ENCODE results near the gene POLDIP2. TPM values are rescaled to one million over a fixed set of nuclear protein-coding genes. Genes with fewer than 3 reads are reported as not detected.
A peak's percentile ranks its signal among the peaks of the same experiment; 100 is the strongest.

POLDIP2 gene
- total and polyA plus RNA-seq, 9 of the 15 experiments (the other 6 are each of a cell fraction or from before 2014, with no cell fraction given): 22.0 to 137 (median 104) TPM

DNA sequence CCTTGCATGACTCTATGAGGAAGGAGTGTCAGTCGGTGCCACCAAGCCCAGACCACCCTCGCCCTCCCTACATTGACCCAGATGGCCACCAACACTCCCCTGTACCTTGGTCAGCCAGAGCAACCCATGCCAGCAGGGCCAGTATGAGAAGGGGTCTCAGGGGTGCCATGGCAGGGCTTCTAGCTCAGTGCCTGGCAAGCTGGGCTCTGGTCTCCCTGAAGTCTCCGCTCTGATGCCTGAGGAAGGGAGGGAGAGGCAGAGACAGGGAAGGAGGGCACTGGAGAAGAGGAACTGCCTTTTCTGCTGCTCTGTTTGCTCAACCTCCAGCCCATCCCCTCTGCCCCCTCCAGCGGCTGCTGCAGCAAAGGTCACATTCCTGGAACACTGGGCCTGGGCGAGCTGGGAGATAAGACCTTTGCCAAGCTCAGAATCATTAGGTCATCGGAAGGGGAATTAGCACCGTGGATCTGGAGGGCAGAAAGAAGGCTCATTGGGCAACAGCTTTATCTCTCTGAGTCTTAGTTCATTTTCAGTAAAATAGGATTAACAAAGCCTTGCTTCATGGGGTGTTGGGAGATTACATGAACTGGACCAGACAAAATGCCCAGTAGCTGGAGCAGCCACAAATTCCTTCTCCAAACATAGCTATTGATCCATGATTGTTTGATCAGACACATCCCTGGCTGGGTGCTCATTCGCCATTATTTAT, 12.9 kb upstream of the POLDIP2 start, which contains the start of gene VTN (continued):
- TF ChIP-seq, protein P1, sequence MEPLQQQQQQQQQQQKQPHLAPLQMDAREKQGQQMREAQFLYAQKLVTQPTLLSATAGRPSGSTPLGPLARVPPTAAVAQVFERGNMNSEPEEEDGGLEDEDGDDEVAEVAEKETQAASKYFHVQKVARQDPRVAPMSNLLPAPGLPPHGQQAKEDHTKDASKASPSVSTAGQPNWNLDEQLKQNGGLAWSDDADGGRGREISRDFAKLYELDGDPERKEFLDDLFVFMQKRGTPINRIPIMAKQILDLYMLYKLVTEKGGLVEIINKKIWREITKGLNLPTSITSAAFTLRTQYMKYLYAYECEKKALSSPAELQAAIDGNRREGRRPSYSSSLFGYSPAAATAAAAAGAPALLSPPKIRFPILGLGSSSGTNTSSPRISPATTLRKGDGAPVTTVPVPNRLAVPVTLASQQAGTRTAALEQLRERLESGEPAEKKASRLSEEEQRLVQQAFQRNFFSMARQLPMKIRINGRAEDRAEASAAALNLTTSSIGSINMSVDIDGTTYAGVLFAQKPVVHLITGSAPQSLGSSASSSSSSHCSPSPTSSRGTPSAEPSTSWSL (CRISPR knock-in tag; IDR thresholded peaks at IDR 0.05; ENCODE audit: borderline replicate concordance): no peak
- TF ChIP-seq KDM1A (IDR thresholded peaks at IDR 0.05): 0 out of 4 replicates have a peak, but pooled peaks of 1 of the 2 experiments have one; percentile 29
- TF ChIP-seq NR4A1 (CRISPR knock-in tag; IDR thresholded peaks at IDR 0.05): no peak
- no peak for TF ChIP-seq NR4A1 (tag; IDR thresholded peaks at IDR 0.05)
- TF ChIP-seq XRCC3 (IDR thresholded peaks at IDR 0.05): no peak
- no peak for TF ChIP-seq BRD9 (IDR thresholded peaks at IDR 0.05; ENCODE audit: low read depth, partially characterized antibody)
- peak; percentile 82 for TF ChIP-seq ESRRA (IDR thresholded peaks at IDR 0.05; ENCODE audit: borderline replicate concordance, low read depth)
- peak in 1 of 2 experiments; percentile 17; a peak in 1 of 4 replicates for TF ChIP-seq FOXA3 (CRISPR knock-in tag; conservative IDR thresholded peaks at IDR 0.05 in 1 of 2, IDR thresholded peaks at IDR 0.05 in 1 of 2)
- TF ChIP-seq, protein P2, sequence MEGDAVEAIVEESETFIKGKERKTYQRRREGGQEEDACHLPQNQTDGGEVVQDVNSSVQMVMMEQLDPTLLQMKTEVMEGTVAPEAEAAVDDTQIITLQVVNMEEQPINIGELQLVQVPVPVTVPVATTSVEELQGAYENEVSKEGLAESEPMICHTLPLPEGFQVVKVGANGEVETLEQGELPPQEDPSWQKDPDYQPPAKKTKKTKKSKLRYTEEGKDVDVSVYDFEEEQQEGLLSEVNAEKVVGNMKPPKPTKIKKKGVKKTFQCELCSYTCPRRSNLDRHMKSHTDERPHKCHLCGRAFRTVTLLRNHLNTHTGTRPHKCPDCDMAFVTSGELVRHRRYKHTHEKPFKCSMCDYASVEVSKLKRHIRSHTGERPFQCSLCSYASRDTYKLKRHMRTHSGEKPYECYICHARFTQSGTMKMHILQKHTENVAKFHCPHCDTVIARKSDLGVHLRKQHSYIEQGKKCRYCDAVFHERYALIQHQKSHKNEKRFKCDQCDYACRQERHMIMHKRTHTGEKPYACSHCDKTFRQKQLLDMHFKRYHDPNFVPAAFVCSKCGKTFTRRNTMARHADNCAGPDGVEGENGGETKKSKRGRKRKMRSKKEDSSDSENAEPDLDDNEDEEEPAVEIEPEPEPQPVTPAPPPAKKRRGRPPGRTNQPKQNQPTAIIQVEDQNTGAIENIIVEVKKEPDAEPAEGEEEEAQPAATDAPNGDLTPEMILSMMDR (IDR thresholded peaks at IDR 0.05 in 2 of 3, conservative IDR thresholded peaks at IDR 0.05 in 1 of 3; ENCODE audit: insufficient read depth in 2 of 3, low read depth in 1 of 3, low read length in 3 of 3): peak; percentile 12 to 44 (median 21); a peak in 3 of 6 replicates
- TF ChIP-seq XRCC4 (IDR thresholded peaks at IDR 0.05; ENCODE audit: extremely low read depth, insufficient read depth, insufficient read length): no peak
- TF ChIP-seq MAFK (IDR thresholded peaks at IDR 0.05; ENCODE audit: low read length): no peak
- no peak for TF ChIP-seq ZNF316 (IDR thresholded peaks at IDR 0.05)
- TF ChIP-seq NR2C1 (IDR thresholded peaks at IDR 0.05): no peak
- 0 out of 2 replicates have a peak, but pooled peaks have one; percentile 55 for TF ChIP-seq NR2C1 (tag; IDR thresholded peaks at IDR 0.05)
- TF ChIP-seq NCOA2 (IDR thresholded peaks at IDR 0.05; ENCODE audit: partially characterized antibody in 2 of 2): no peak
- TF ChIP-seq POLR2AphosphoS5 (IDR thresholded peaks at IDR 0.05; ENCODE audit: control insufficient read depth, insufficient read depth, low read depth, low read length): no peak
- TF ChIP-seq ZNF224 (CRISPR knock-in tag; IDR thresholded peaks at IDR 0.05): no peak
- TF ChIP-seq, protein P3, sequence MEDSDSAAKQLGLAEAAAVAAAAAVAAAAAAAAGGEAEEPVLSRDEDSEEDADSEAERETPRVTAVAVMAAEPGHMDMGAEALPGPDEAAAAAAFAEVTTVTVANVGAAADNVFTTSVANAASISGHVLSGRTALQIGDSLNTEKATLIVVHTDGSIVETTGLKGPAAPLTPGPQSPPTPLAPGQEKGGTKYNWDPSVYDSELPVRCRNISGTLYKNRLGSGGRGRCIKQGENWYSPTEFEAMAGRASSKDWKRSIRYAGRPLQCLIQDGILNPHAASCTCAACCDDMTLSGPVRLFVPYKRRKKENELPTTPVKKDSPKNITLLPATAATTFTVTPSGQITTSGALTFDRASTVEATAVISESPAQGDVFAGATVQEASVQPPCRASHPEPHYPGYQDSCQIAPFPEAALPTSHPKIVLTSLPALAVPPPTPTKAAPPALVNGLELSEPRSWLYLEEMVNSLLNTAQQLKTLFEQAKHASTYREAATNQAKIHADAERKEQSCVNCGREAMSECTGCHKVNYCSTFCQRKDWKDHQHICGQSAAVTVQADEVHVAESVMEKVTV (CRISPR knock-in tag; IDR thresholded peaks at IDR 0.05): no peak
- no peak for TF ChIP-seq TRIM28 (IDR thresholded peaks at IDR 0.05)
- peak; percentile 81 for TF ChIP-seq TEAD4 (IDR thresholded peaks at IDR 0.05; ENCODE audit: low read length)
- TF ChIP-seq TEAD4 (CRISPR knock-in tag; IDR thresholded peaks at IDR 0.05; ENCODE audit: borderline replicate concordance): no peak
- TF ChIP-seq NR1H2 (CRISPR knock-in tag; IDR thresholded peaks at IDR 0.05): no peak
- TF ChIP-seq ZNF57 (CRISPR knock-in tag; IDR thresholded peaks at IDR 0.05): no peak
- TF ChIP-seq DIDO1 (tag; IDR thresholded peaks at IDR 0.05; ENCODE audit: low read depth): no peak
- TF ChIP-seq NFATC3 (IDR thresholded peaks at IDR 0.05): no peak

Measured in K562 (cell line).